T-helper 9 cell (primary cell): ENCODE results near the gene ADAM12.

Experiments
- DNase-seq: peaks from one replicate; pipeline ENCODE4 v3.0.0-alpha.2; 2020

The ADAM12 gene

DNA sequence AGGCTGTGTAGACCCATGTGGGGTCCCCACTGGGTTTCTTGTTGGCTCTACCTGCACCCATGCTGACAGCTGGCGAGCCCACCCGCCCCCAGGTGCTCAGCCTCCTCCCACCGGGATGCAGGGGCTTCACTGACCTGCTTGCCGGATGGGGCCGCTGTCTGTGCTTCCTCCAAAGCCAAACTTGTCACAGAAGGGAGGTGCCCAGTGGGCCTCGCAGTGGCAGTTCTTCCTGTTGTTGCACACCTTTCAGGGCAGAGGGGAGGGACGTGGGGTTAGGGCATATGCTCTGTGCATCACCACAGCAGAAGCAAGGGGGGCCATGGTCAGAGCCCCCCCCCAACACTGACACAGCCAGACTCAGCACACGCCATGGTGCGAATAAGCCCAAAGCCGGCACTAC is 345.4 kb downstream of the ADAM12 start:
- DNase-seq, result no peak

DNA sequence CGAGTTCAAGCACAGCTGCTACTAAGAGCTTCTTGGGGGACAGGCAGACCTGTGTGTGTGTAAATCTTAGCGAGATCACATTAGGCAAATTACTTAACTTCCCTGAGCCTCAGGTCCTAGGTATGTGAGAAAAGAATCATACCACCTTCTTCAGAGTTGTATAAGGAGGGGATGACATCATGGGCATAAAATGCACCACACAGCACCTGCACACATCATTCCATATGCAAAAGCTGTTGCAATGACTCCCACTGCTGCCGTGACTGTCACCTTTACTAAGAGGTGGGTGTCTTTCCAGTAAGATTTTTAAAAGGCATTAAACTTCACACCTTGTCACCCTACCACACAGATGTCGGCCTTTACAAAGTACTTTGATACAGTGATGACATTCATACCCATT is 345.9 kb downstream of the ADAM12 start:
- no peak for DNase-seq

- DNase-seq, result peak; percentile 31
Measured at GRCh38 chr10:126041804-126042231, 346.5 kb downstream of the ADAM12 start.

- no peak for DNase-seq
Measured at GRCh38 chr10:126041117-126041516, 347.2 kb downstream of the ADAM12 start.

GRCh38 chr10:126037946-126038345 is 350.3 kb downstream of the ADAM12 start:
- no peak for DNase-seq

DNA sequence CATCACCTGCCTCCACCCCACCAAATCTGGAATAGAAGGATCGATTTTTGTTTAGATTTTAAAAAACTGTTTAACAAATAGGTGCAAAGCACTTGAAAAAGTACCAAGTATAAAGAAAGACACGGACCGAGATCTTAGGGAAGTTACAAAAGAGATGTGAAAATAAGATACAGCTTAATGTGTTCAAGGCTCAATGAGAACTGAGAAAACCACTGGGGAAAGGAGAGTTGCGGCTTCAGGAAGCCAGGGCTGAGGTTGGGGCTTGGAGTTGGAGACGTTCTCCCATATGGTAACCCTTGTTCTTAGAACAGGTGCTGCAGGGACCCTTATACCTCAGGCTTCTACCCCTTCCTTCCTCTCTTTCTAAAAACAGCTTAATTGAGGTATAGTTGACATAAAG is 351.8 kb downstream of the ADAM12 start:
- DNase-seq, result no peak

- DNase-seq, result no peak
Measured at GRCh38 chr10:126034586-126034985, 353.7 kb downstream of the ADAM12 start.

- DNase-seq, result no peak
Measured at GRCh38 chr10:126029999-126030398, 358.3 kb downstream of the ADAM12 start.

GRCh38 chr10:126027692-126028091 is 360.6 kb downstream of the ADAM12 start:
- DNase-seq, result no peak

- no peak for DNase-seq
Measured at GRCh38 chr10:126022841-126023240, 365.4 kb downstream of the ADAM12 start.

DNA sequence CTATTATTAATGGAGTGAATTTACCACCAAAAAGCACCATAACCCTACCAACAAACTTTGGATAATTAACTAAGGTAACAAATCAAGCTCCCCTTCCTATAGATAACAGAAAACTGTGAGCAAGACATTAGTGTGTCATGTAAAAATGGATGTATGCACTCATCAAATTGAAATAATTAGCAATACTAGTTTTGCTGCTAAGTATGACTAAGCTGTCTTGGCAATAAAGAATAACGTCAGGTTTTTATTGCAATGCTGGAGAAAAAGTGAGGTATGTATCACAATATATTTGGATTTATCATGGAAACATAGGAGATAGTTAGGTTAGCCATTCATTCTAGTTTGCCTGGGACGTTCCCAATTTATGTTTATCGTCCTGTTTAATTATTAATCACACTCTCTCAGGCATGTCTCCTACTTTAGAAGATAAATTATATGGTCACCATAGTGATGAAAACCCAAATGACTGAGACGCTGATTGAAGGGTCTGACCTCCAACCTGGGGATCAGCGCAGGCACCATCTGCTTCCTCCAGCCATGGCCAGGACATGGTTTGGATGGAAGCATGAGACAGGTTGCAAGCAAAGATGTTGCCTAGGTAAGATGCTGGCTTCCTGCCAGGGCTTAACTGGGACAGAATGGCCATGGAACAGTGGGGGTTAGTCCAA is 366.3 kb downstream of the ADAM12 start:
- DNase-seq, result no peak

GRCh38 chr10:126017961-126018560 is 370.2 kb downstream of the ADAM12 start:
- no peak for DNase-seq

- no peak for DNase-seq
Measured at GRCh38 chr10:126016882-126017281, 371.4 kb downstream of the ADAM12 start.

- no peak for DNase-seq
Measured at GRCh38 chr10:126016156-126016805, 372.0 kb downstream of the ADAM12 start.

DNA sequence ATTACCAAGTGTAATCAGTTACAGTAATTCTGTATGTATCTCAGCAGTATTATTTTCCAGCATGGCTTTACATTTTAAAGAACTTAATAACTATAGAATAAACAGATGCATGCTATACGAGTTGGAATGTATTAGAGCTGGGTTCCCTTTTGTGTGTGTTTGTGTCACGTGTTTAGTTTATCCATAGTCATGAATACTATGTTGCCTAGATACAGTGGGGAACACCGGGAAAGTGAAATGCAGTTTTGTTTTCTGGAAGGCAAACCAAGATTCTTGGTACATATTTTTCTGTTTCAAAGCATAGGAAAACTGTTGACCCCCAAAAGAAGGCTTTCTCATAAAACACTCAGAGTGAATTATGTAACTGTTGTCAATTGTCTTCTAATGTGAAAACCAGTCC is 372.9 kb downstream of the ADAM12 start:
- DNase-seq, result no peak

DNA sequence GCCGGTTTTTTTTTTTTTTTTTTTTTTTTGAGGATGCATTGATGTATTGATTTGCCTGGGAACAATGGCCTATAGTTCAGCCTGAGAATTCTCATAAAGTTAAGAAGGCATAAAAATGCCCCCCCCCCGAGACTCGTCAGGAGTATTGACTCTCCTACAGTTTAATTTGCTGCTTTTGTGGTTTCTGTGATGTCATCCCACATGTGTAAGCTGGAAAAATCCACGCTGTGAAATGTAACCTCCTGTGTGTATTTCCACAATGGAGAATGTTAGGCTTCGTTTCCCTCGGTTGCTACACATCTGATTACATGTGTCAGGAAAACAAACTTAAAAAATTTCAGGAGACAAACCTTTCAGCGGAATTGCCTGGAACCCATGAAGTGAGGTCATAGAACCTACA is 374.0 kb downstream of the ADAM12 start:
- no peak for DNase-seq

GRCh38 chr10:126013489-126014281 is 374.6 kb downstream of the ADAM12 start:
- no peak for DNase-seq

GRCh38 chr10:126012485-126012884 is 375.8 kb downstream of the ADAM12 start:
- no peak for DNase-seq

GRCh38 chr10:126011995-126012394 is 376.3 kb downstream of the ADAM12 start:
- DNase-seq, result no peak

DNA sequence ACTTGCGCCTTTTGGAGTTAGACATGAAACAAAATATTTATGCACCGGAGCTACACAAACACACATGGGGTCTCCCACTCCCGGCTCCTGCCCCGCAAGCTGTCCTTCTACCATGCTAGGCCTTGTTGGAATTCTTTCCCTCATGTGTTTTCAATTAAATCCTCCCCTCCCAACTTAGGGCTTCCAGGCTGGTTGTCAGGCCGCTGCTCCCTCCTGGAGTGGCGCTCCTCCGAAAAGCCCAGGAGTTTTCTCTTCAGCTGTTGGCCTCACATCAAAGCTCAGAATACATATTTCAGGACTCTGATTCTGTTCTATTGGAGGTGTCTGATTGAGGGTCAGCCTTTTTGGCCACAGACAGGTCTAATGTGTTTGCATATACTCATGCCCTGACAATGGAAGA is 378.6 kb downstream of the ADAM12 start:
- no peak for DNase-seq

- DNase-seq, result no peak
Measured at GRCh38 chr10:126006906-126007305, 381.4 kb downstream of the ADAM12 start.

GRCh38 chr10:126006264-126006663 is 382.0 kb downstream of the ADAM12 start:
- no peak for DNase-seq

- no peak for DNase-seq
Measured at GRCh38 chr10:126004752-126005151, 383.5 kb downstream of the ADAM12 start.
